Measurements from ENCODE around the gene SH2D3C. TPM values are rescaled to one million over a fixed set of nuclear protein-coding genes. Genes with fewer than 3 reads are reported as not detected.

The SH2D3C gene
- total RNA-seq, 1 experiment from 2014 or later, result not detected

GRCh38 chr9:127751269-127752054 is 27.0 kb downstream of the SH2D3C start:
- no peaks in the 10 kb centered on the region for H3K27me3 ChIP-seq (ENCODE audit: low read length)
- no peak overlapping the region for H2AFZ ChIP-seq (ENCODE audit: low read length)
- no peak overlapping the region for H3K4me3 ChIP-seq (ENCODE audit: low read length)
- DNase-seq, result no peak
- no peak overlapping the region for H3K9ac ChIP-seq (ENCODE audit: low read length)
- H3K79me2 ChIP-seq (ENCODE audit: low read length), result no peaks in the 10 kb centered on the region
- H3K9me3 ChIP-seq (ENCODE audit: low read length), result no peaks in the 10 kb centered on the region
- H3K4me2 ChIP-seq (ENCODE audit: low read depth, low read length, poor library complexity, severe bottlenecking), result no peak overlapping the region
- H3K4me1 ChIP-seq (ENCODE audit: low read length), result no peaks in the 10 kb centered on the region
- H3K27ac ChIP-seq (ENCODE audit: low read length), result no peak overlapping the region
- no peaks in the 10 kb centered on the region for H3K9me2 ChIP-seq (replicated peaks; ENCODE audit: insufficient read depth, low read length)
- H3K36me3 ChIP-seq (ENCODE audit: insufficient read depth, low read length), result no peaks in the 10 kb centered on the region
- H4K20me1 ChIP-seq (ENCODE audit: insufficient read depth, low read depth, low read length), result no peaks in the 10 kb centered on the region

GRCh38 chr9:127749090-127749787 is 29.2 kb downstream of the SH2D3C start:
- H3K9me3 ChIP-seq (ENCODE audit: low read length), result no peaks in the 10 kb centered on the region
- H3K9ac ChIP-seq (ENCODE audit: low read length), result no peak overlapping the region
- no peaks in the 10 kb centered on the region for H3K27me3 ChIP-seq (ENCODE audit: low read length)
- H3K79me2 ChIP-seq (ENCODE audit: low read length), result no peaks in the 10 kb centered on the region
- no peak for DNase-seq
- no peak overlapping the region for H3K27ac ChIP-seq (ENCODE audit: low read length)
- no peaks in the 10 kb centered on the region for H3K4me1 ChIP-seq (ENCODE audit: low read length)
- H3K9me2 ChIP-seq (replicated peaks; ENCODE audit: insufficient read depth, low read length), result no peaks in the 10 kb centered on the region
- H4K20me1 ChIP-seq (ENCODE audit: insufficient read depth, low read depth, low read length), result no peaks in the 10 kb centered on the region
- H2AFZ ChIP-seq (ENCODE audit: low read length), result no peak overlapping the region
- H3K36me3 ChIP-seq (ENCODE audit: insufficient read depth, low read length), result no peaks in the 10 kb centered on the region
- H3K4me3 ChIP-seq (ENCODE audit: low read length), result no peak overlapping the region
- no peak overlapping the region for H3K4me2 ChIP-seq (ENCODE audit: low read depth, low read length, poor library complexity, severe bottlenecking)

GRCh38 chr9:127746959-127747569 is 31.4 kb downstream of the SH2D3C start:
- Histone ChIP-seq H4K20me1 (ENCODE audit: insufficient read depth, low read depth, low read length) (no peaks in the 10 kb centered on the region), H3K4me2 (ENCODE audit: low read depth, low read length, poor library complexity, severe bottlenecking) (no peak overlapping the region), H3K9me2 (replicated peaks; ENCODE audit: insufficient read depth, low read length) (no peaks in the 10 kb centered on the region)

GRCh38 chr9:127744398-127745110 is 33.9 kb downstream of the SH2D3C start:
- Histone ChIP-seq H3K9me2 (replicated peaks; ENCODE audit: insufficient read depth, low read length) (no peaks in the 10 kb centered on the region), H3K4me3 (ENCODE audit: low read length) (no peak overlapping the region), H2AFZ (ENCODE audit: low read length) (no peak overlapping the region), H3K4me1 (ENCODE audit: low read length) (no peaks in the 10 kb centered on the region), H3K79me2 (ENCODE audit: low read length) (no peaks in the 10 kb centered on the region), H3K36me3 (ENCODE audit: insufficient read depth, low read length) (no peaks in the 10 kb centered on the region), H3K9me3 (ENCODE audit: low read length) (no peaks in the 10 kb centered on the region), H4K20me1 (ENCODE audit: insufficient read depth, low read depth, low read length) (no peaks in the 10 kb centered on the region), H3K9ac (ENCODE audit: low read length) (no peak overlapping the region), H3K27me3 (ENCODE audit: low read length) (no peaks in the 10 kb centered on the region), H3K27ac (ENCODE audit: low read length) (no peak overlapping the region), H3K4me2 (ENCODE audit: low read depth, low read length, poor library complexity, severe bottlenecking) (no peak overlapping the region)
- DNase-seq, result no peak

More at GRCh38 chr9:127746959-127747569, 31.4 kb downstream of the SH2D3C start:
- no peak overlapping the region for H3K4me3 ChIP-seq (ENCODE audit: low read length)
- no peak overlapping the region for H2AFZ ChIP-seq (ENCODE audit: low read length)
- no peak for DNase-seq
- no peak overlapping the region for H3K9ac ChIP-seq (ENCODE audit: low read length)
- H3K4me1 ChIP-seq (ENCODE audit: low read length), result no peaks in the 10 kb centered on the region
- H3K9me3 ChIP-seq (ENCODE audit: low read length), result no peaks in the 10 kb centered on the region
- H3K27me3 ChIP-seq (ENCODE audit: low read length), result no peaks in the 10 kb centered on the region
- H3K79me2 ChIP-seq (ENCODE audit: low read length), result no peaks in the 10 kb centered on the region
- H3K36me3 ChIP-seq (ENCODE audit: insufficient read depth, low read length), result no peaks in the 10 kb centered on the region
- H3K27ac ChIP-seq (ENCODE audit: low read length), result no peak overlapping the region

- no peak overlapping the region for H3K9ac ChIP-seq (ENCODE audit: low read length)
- H2AFZ ChIP-seq (ENCODE audit: low read length), result no peak overlapping the region
Observed at GRCh38 chr9:127742435-127743088, 35.9 kb downstream of the SH2D3C start.

GRCh38 chr9:127741831-127742434 is 36.5 kb downstream of the SH2D3C start:
- Histone ChIP-seq H3K27me3 (ENCODE audit: low read length) (no peaks in the 10 kb centered on the region), H3K36me3 (ENCODE audit: insufficient read depth, low read length) (no peaks in the 10 kb centered on the region), H3K4me2 (ENCODE audit: low read depth, low read length, poor library complexity, severe bottlenecking) (no peak overlapping the region), H3K4me3 (ENCODE audit: low read length) (no peak overlapping the region), H3K79me2 (ENCODE audit: low read length) (no peaks in the 10 kb centered on the region), H3K9me2 (replicated peaks; ENCODE audit: insufficient read depth, low read length) (no peaks in the 10 kb centered on the region), H4K20me1 (ENCODE audit: insufficient read depth, low read depth, low read length) (no peaks in the 10 kb centered on the region), H3K4me1 (ENCODE audit: low read length) (no peaks in the 10 kb centered on the region), H3K27ac (ENCODE audit: low read length) (no peak overlapping the region), H3K9me3 (ENCODE audit: low read length) (no peaks in the 10 kb centered on the region), H2AFZ (ENCODE audit: low read length) (no peak overlapping the region), H3K9ac (ENCODE audit: low read length) (no peak overlapping the region)
- no peak for DNase-seq

More at GRCh38 chr9:127742435-127743088, 35.9 kb downstream of the SH2D3C start:
- no peaks in the 10 kb centered on the region for H3K4me1 ChIP-seq (ENCODE audit: low read length)
- H3K27me3 ChIP-seq (ENCODE audit: low read length), result no peaks in the 10 kb centered on the region
- no peaks in the 10 kb centered on the region for H3K36me3 ChIP-seq (ENCODE audit: insufficient read depth, low read length)
- no peak overlapping the region for H3K27ac ChIP-seq (ENCODE audit: low read length)
- peak; percentile 54 for DNase-seq
- no peak overlapping the region for H3K4me3 ChIP-seq (ENCODE audit: low read length)
- no peaks in the 10 kb centered on the region for H3K79me2 ChIP-seq (ENCODE audit: low read length)
- H3K9me2 ChIP-seq (replicated peaks; ENCODE audit: insufficient read depth, low read length), result no peaks in the 10 kb centered on the region
- no peaks in the 10 kb centered on the region for H4K20me1 ChIP-seq (ENCODE audit: insufficient read depth, low read depth, low read length)
- no peak overlapping the region for H3K4me2 ChIP-seq (ENCODE audit: low read depth, low read length, poor library complexity, severe bottlenecking)
- no peaks in the 10 kb centered on the region for H3K9me3 ChIP-seq (ENCODE audit: low read length)

- no peak overlapping the region for H3K9ac ChIP-seq (ENCODE audit: low read length)
- H3K36me3 ChIP-seq (ENCODE audit: insufficient read depth, low read length), result no peaks in the 10 kb centered on the region
- H3K9me3 ChIP-seq (ENCODE audit: low read length), result no peaks in the 10 kb centered on the region
- H3K4me3 ChIP-seq (ENCODE audit: low read length), result no peak overlapping the region
- H3K27ac ChIP-seq (ENCODE audit: low read length), result no peak overlapping the region
- no peaks in the 10 kb centered on the region for H3K9me2 ChIP-seq (replicated peaks; ENCODE audit: insufficient read depth, low read length)
- peaks cover 6% of the 10 kb centered on the region for H3K4me1 ChIP-seq (ENCODE audit: low read length)
- H3K79me2 ChIP-seq (ENCODE audit: low read length), result no peaks in the 10 kb centered on the region
- DNase-seq, result no peak
- no peak overlapping the region for H3K4me2 ChIP-seq (ENCODE audit: low read depth, low read length, poor library complexity, severe bottlenecking)
- H4K20me1 ChIP-seq (ENCODE audit: insufficient read depth, low read depth, low read length), result no peaks in the 10 kb centered on the region
- H2AFZ ChIP-seq (ENCODE audit: low read length), result no peak overlapping the region
- H3K27me3 ChIP-seq (ENCODE audit: low read length), result no peaks in the 10 kb centered on the region
Observed at GRCh38 chr9:127739614-127740330, 38.7 kb downstream of the SH2D3C start.
